Spinal cord (tissue), 10 donors: ENCODE data around the gene BPTF. TPM values are rescaled to one million over a fixed set of nuclear protein-coding genes. Genes with fewer than 3 reads are reported as not detected.
"Not testable (repeated sequence)": the region's sequence is repeated elsewhere in the genome, so short reads cannot be mapped to it uniquely, and the experiment has no call there.

Experiments used
- DNase-seq, 6 donors: peaks; one replicate each; pipeline versions ENCODE4 v3.0.0 to v3.0.0-alpha.2; 2013 to 2015; ENCODE audit warnings: low spot score in 6 of 6, low read depth in 4 of 6
- H3K27ac ChIP-seq: one replicate; pipeline ENCODE4 v1.5.1; 2013; ENCODE audit warnings: low read depth, low read length, control low read depth
- H3K27me3 ChIP-seq: one replicate; pipeline ENCODE4 v1.6.1; 2013; ENCODE audit warnings: low read length; ENCODE audit not compliant: control insufficient read depth, insufficient read depth
- H3K36me3 ChIP-seq: one replicate; pipeline ENCODE4 v1.6.1; 2013; ENCODE audit warnings: low read length; ENCODE audit not compliant: control insufficient read depth, insufficient read depth
- H3K4me1 ChIP-seq: one replicate; pipeline ENCODE4 v1.6.1; 2013; ENCODE audit warnings: low read length; ENCODE audit not compliant: control insufficient read depth, insufficient read depth
- H3K4me3 ChIP-seq: one replicate; pipeline ENCODE4 v1.5.1; 2013; ENCODE audit warnings: low read depth, low read length, control low read depth
- H3K9me3 ChIP-seq: one replicate; pipeline ENCODE4 v1.6.1; 2013; ENCODE audit warnings: low read length; ENCODE audit not compliant: control insufficient read depth, insufficient read depth
- WGBS: methylation state at CpG from one replicate; pipeline ENCODE4 v1.1.5; 2013; ENCODE audit warnings: missing lambda C conversion rate; ENCODE audit not compliant: insufficient coverage; 5-methylcytosine and 5-hydroxymethylcytosine counted together
- polyA plus RNA-seq, 2 donors: library from polyadenylated mRNA; unstranded; fragments of 120-200 nt; gene quantifications; one replicate each; pipeline ENCODE4 v1.2.1, GENCODE V29; 2013; ENCODE audit not compliant: insufficient read length in 2 of 2
- total RNA-seq, 2 donors: library from RNA; depleted of rRNA in 1 of 2; stranded (reverse); fragments of 120-200 nt in 1 of 2; fragments of >200 nt in 1 of 2; gene quantifications; one replicate each; pipeline versions ENCODE4 v1.2.3 to v1.2.4, GENCODE V29; 2013 to 2014
- donor health status: healthy.

The BPTF gene
- total and polyA plus RNA-seq, 4 donors = 102 to 122 (median 103) TPM

DNA sequence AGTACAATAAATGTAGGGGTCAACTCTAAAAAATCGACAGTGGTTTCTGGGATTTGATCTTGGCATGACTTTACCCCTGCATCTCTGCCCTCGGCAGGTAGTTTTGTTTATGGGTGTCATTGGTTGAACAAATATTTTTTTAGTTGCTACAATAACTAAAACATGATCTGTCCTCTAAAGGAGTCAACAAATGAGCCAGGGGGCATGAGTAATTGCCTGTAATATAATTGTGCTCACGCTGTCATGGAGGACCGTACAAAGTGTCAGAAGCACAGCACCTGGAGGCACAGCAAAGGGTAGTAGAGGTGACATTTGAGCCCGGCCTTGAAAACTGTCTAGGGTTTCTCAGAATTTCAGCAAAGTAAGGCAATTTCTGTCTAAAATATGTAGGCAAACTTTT, 22.9 kb downstream of the BPTF start:
- DNase-seq, H3K27me3 ChIP-seq, H3K4me3 ChIP-seq, H3K36me3 ChIP-seq, H3K9me3 ChIP-seq, H3K27ac ChIP-seq, H3K4me1 ChIP-seq: not testable (repeated sequence)
- 86% methylated on average over 3 of the region's 5 CpGs for WGBS

DNA sequence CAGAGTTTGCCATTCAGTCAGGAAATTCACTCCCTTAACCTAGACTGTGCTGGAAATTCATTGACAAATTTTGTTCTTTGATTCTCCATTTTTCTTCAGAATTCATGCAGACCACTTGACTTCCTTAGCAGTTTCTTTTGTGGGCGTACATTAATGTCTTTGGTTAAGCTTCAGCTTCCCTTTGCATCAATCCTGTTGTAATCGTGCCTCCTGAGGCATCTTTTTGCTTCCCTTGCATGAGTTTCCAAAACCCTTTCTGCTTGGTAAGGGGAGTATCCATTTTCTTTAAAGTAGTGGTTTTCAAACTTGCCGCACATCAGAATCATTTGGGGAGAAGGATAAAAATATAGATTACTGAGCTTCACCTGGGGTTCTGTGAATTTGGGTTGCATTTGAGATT, 23.5 kb downstream of the BPTF start:
- WGBS = 90% methylated on average over 2 of the region's 3 CpGs
- H3K36me3 ChIP-seq, DNase-seq, H3K9me3 ChIP-seq, H3K4me3 ChIP-seq, H3K4me1 ChIP-seq, H3K27me3 ChIP-seq, H3K27ac ChIP-seq: not testable (repeated sequence)

GRCh38 chr17:67850991-67851631, 25.8 kb downstream of the BPTF start:
- peaks cover 4% of the 10 kb centered on the region for H3K4me1 ChIP-seq
- no peaks in the 10 kb centered on the region for H3K9me3 ChIP-seq
- 65% methylated on average over 2 of the region's 8 CpGs for WGBS
- no peaks in the 10 kb centered on the region for H3K36me3 ChIP-seq
- no peak for DNase-seq
- H3K4me3 ChIP-seq = no peak overlapping the region
- H3K27ac ChIP-seq = no peak overlapping the region
- no peaks in the 10 kb centered on the region for H3K27me3 ChIP-seq

- DNase-seq = no peak
- Histone ChIP-seq H3K4me3 (no peak overlapping the region), H3K4me1 (peaks cover 4% of the 10 kb centered on the region), H3K9me3 (no peaks in the 10 kb centered on the region), H3K27ac (no peak overlapping the region), H3K27me3 (no peaks in the 10 kb centered on the region), H3K36me3 (no peaks in the 10 kb centered on the region)
- WGBS = 71% methylated on average over 4 of the region's 8 CpGs
These were observed 28.4 kb downstream of the BPTF start for GRCh38 chr17:67853703-67854102.

- WGBS = 90% methylated on average over 5 of the region's 6 CpGs
These were observed 29.1 kb downstream of the BPTF start for GRCh38 chr17:67854378-67854777.

GRCh38 chr17:67855504-67856324, 30.4 kb downstream of the BPTF start:
- H3K4me1 ChIP-seq = peaks cover 7% of the 10 kb centered on the region
- no peaks in the 10 kb centered on the region for H3K36me3 ChIP-seq
- 88% methylated on average over 4 of the region's 11 CpGs for WGBS

More at GRCh38 chr17:67854378-67854777, 29.1 kb downstream of the BPTF start:
- Histone ChIP-seq H3K36me3 (no peaks in the 10 kb centered on the region), H3K27ac (no peak overlapping the region), H3K9me3 (no peaks in the 10 kb centered on the region), H3K4me3 (no peak overlapping the region), H3K4me1 (peaks cover 7% of the 10 kb centered on the region), H3K27me3 (no peaks in the 10 kb centered on the region)
- DNase-seq = no peak

GRCh38 chr17:67856402-67856801, 31.1 kb downstream of the BPTF start:
- not testable (repeated sequence) for H3K27ac ChIP-seq, H3K4me3 ChIP-seq, H3K36me3 ChIP-seq, H3K9me3 ChIP-seq, DNase-seq, H3K27me3 ChIP-seq, H3K4me1 ChIP-seq
- WGBS = no CpG with 5 or more reads among the region's 1 CpG

More at GRCh38 chr17:67855504-67856324, 30.4 kb downstream of the BPTF start:
- H3K27me3 ChIP-seq = no peaks in the 10 kb centered on the region
- no peak overlapping the region for H3K27ac ChIP-seq
- H3K4me3 ChIP-seq = no peak overlapping the region
- DNase-seq = no peak
- no peaks in the 10 kb centered on the region for H3K9me3 ChIP-seq

GRCh38 chr17:67862614-67863217, 37.4 kb downstream of the BPTF start:
- DNase-seq = no peak
- Histone ChIP-seq H3K27ac (no peak overlapping the region), H3K4me1 (peaks cover 6% of the 10 kb centered on the region), H3K9me3 (no peaks in the 10 kb centered on the region), H3K27me3 (no peaks in the 10 kb centered on the region), H3K4me3 (no peak overlapping the region), H3K36me3 (no peaks in the 10 kb centered on the region)
- no CpG with 5 or more reads among the region's 1 CpG for WGBS

- no peak overlapping the region for H3K4me3 ChIP-seq
These were observed 38.4 kb downstream of the BPTF start for GRCh38 chr17:67863624-67864247.

More at GRCh38 chr17:67863624-67864247, 38.4 kb downstream of the BPTF start:
- Histone ChIP-seq H3K27me3 (no peaks in the 10 kb centered on the region), H3K27ac (no peak overlapping the region), H3K36me3 (no peaks in the 10 kb centered on the region), H3K9me3 (no peaks in the 10 kb centered on the region), H3K4me1 (peaks cover 6% of the 10 kb centered on the region)
- DNase-seq = no peak
- WGBS = no CpG with 5 or more reads among the region's 1 CpG
